Mesenchymal stem cell (in vitro differentiated cells and primary cell): ENCODE data around the gene SOHLH1.

Experiments used
- DNase-seq: peaks from one replicate; pipeline ENCODE4 v3.0.0-alpha.2; 2013
- H2AFZ ChIP-seq: one replicate; pipeline ENCODE4 v1.6.1; 2013; ENCODE audit warnings: low read depth, mild to moderate bottlenecking, control low read depth, inconsistent platforms, low read length, moderate library complexity
- H2AK5ac ChIP-seq: 2 replicates; pipeline ENCODE4 v1.6.1; 2013; ENCODE audit warnings: low read length, moderate library complexity, mild to moderate bottlenecking, inconsistent platforms; ENCODE audit not compliant: severe bottlenecking
- H2BK120ac ChIP-seq: one replicate; pipeline ENCODE4 v1.6.1; 2013; ENCODE audit warnings: low read depth, mild to moderate bottlenecking, inconsistent platforms, low read length, moderate library complexity
- H2BK12ac ChIP-seq, 2 experiments: one replicate each; pipeline ENCODE4 v1.6.1; 2013; ENCODE audit warnings: inconsistent platforms in 2 of 2, low read length in 2 of 2, mild to moderate bottlenecking in 2 of 2, moderate library complexity in 2 of 2, control low read depth in 1 of 2
- H2BK15ac ChIP-seq: one replicate; pipeline ENCODE4 v1.6.1; 2013; ENCODE audit warnings: mild to moderate bottlenecking, low read depth, inconsistent platforms; ENCODE audit not compliant: poor library complexity, severe bottlenecking
- H2BK5ac ChIP-seq: 2 replicates; pipeline ENCODE4 v1.6.1; 2013; ENCODE audit warnings: low read depth, mild to moderate bottlenecking, low read length, control low read depth, inconsistent platforms; ENCODE audit not compliant: poor library complexity, severe bottlenecking
- H3K14ac ChIP-seq, 2 experiments: one replicate each; pipeline ENCODE4 v1.6.1; 2013; ENCODE audit warnings: inconsistent platforms in 2 of 2, low read length in 2 of 2, control low read depth in 1 of 2, mild to moderate bottlenecking in 1 of 2, moderate library complexity in 1 of 2
- H3K18ac ChIP-seq, 2 experiments: one replicate each; pipeline ENCODE4 v1.6.1; 2013; ENCODE audit warnings: inconsistent platforms in 2 of 2, low read length in 2 of 2, control low read depth in 1 of 2, low read depth in 1 of 2, mild to moderate bottlenecking in 1 of 2
- H3K23ac ChIP-seq, 2 experiments: one replicate each; pipeline ENCODE4 v1.6.1; 2013; ENCODE audit warnings: inconsistent platforms in 2 of 2, low read length in 2 of 2, mild to moderate bottlenecking in 2 of 2, moderate library complexity in 2 of 2, control low read depth in 1 of 2
- H3K27ac ChIP-seq: 2 replicates; pipeline ENCODE4 v1.5.1; 2013; ENCODE audit warnings: mild to moderate bottlenecking, moderate library complexity, low read length, control low read depth, inconsistent platforms; ENCODE audit not compliant: poor library complexity, severe bottlenecking
- H3K27me3 ChIP-seq, 2 experiments: 2 replicates each; pipeline versions ENCODE4 v1.6.1 to v1.7.0; 2013; ENCODE audit warnings: low read length in 2 of 2, mild to moderate bottlenecking in 2 of 2, moderate library complexity in 2 of 2, control low read depth in 1 of 2, inconsistent platforms in 1 of 2; ENCODE audit not compliant: control insufficient read depth in 1 of 2, insufficient read depth in 1 of 2
- H3K36me3 ChIP-seq, 2 experiments: 2 replicates each; pipeline versions ENCODE4 v1.6.1 to v1.7.0; 2013; ENCODE audit warnings: low read length in 2 of 2, control low read depth in 1 of 2, inconsistent platforms in 1 of 2, low read depth in 1 of 2, mild to moderate bottlenecking in 1 of 2; ENCODE audit not compliant: insufficient read depth in 2 of 2, control insufficient read depth in 1 of 2
- H3K4ac ChIP-seq, 2 experiments: one replicate each; pipeline ENCODE4 v1.6.1; 2013; ENCODE audit warnings: inconsistent platforms in 2 of 2, low read length in 2 of 2, mild to moderate bottlenecking in 2 of 2, moderate library complexity in 2 of 2, control low read depth in 1 of 2, low read depth in 1 of 2
- H3K4me1 ChIP-seq: 2 replicates; pipeline ENCODE4 v1.6.1; 2013; ENCODE audit warnings: low read depth, low read length, control low read depth; ENCODE audit not compliant: control insufficient read depth, insufficient read depth
- H3K4me2 ChIP-seq: 2 replicates; pipeline ENCODE4 v1.6.1; 2013; ENCODE audit warnings: low read length, mild to moderate bottlenecking, inconsistent platforms; ENCODE audit not compliant: poor library complexity, severe bottlenecking
- H3K4me3 ChIP-seq, 2 experiments: 2 replicates each; pipeline versions ENCODE4 v1.5.1 to v1.7.0; 2013; ENCODE audit warnings: low read length in 2 of 2, mild to moderate bottlenecking in 2 of 2, control low read depth in 1 of 2, low read depth in 1 of 2; ENCODE audit not compliant: insufficient read depth in 1 of 2
- H3K79me1 ChIP-seq: replicated peaks from 2 replicates; pipeline ENCODE4 v1.6.1; 2013; ENCODE audit warnings: mild to moderate bottlenecking, control low read depth, low read length, inconsistent platforms; ENCODE audit not compliant: poor library complexity, severe bottlenecking
- H3K9ac ChIP-seq: 2 replicates; pipeline ENCODE4 v1.7.0; 2013; ENCODE audit warnings: mild to moderate bottlenecking, low read length, moderate library complexity
- H3K9me3 ChIP-seq: 2 replicates; pipeline ENCODE4 v1.7.0; 2013; ENCODE audit warnings: mild to moderate bottlenecking, low read length; ENCODE audit not compliant: control insufficient read depth
- H4K8ac ChIP-seq: one replicate; pipeline ENCODE4 v1.6.1; 2013; ENCODE audit warnings: inconsistent platforms, mild to moderate bottlenecking, low read length, moderate library complexity
- H4K91ac ChIP-seq: one replicate; pipeline ENCODE4 v1.6.1; 2013; ENCODE audit warnings: mild to moderate bottlenecking, low read length, inconsistent platforms
- WGBS: methylation state at CpG from one replicate; pipeline ENCODE4 v1.1.7; 2013; ENCODE audit warnings: mixed read lengths; 5-methylcytosine and 5-hydroxymethylcytosine counted together

SOHLH1 gene

GRCh38 chr9:135737840-135738521 is 38.7 kb upstream of the SOHLH1 start:
- H2AK5ac ChIP-seq, result no peak overlapping the region
- no peak overlapping the region for H3K27ac ChIP-seq
- H2AFZ ChIP-seq, result no peak overlapping the region
- no peak overlapping the region for H3K23ac ChIP-seq
- H3K18ac ChIP-seq, result no peak overlapping the region
- H3K9me3 ChIP-seq, result no peaks in the 10 kb centered on the region
- no peak overlapping the region for H2BK120ac ChIP-seq
- H3K9ac ChIP-seq, result no peak overlapping the region
- H3K27me3 ChIP-seq, result peaks cover 34 to 55% of the 10 kb centered on the region in 2 experiments
- H2BK5ac ChIP-seq, result no peak overlapping the region
- H4K91ac ChIP-seq, result no peak overlapping the region
- H2BK15ac ChIP-seq, result no peak overlapping the region
- no peak overlapping the region for H3K4me2 ChIP-seq
- DNase-seq, result no peak
- H3K79me1 ChIP-seq, result no peaks in the 10 kb centered on the region
- no peak overlapping the region for H3K4me3 ChIP-seq
- 83% methylated on average over 15 of the region's 16 CpGs for WGBS
- H3K4me1 ChIP-seq, result no peaks in the 10 kb centered on the region
- no peak overlapping the region for H2BK12ac ChIP-seq
- no peak overlapping the region for H3K4ac ChIP-seq
- H3K36me3 ChIP-seq, result no peaks in the 10 kb centered on the region
- H3K14ac ChIP-seq, result no peak overlapping the region
- H4K8ac ChIP-seq, result no peak overlapping the region

DNA sequence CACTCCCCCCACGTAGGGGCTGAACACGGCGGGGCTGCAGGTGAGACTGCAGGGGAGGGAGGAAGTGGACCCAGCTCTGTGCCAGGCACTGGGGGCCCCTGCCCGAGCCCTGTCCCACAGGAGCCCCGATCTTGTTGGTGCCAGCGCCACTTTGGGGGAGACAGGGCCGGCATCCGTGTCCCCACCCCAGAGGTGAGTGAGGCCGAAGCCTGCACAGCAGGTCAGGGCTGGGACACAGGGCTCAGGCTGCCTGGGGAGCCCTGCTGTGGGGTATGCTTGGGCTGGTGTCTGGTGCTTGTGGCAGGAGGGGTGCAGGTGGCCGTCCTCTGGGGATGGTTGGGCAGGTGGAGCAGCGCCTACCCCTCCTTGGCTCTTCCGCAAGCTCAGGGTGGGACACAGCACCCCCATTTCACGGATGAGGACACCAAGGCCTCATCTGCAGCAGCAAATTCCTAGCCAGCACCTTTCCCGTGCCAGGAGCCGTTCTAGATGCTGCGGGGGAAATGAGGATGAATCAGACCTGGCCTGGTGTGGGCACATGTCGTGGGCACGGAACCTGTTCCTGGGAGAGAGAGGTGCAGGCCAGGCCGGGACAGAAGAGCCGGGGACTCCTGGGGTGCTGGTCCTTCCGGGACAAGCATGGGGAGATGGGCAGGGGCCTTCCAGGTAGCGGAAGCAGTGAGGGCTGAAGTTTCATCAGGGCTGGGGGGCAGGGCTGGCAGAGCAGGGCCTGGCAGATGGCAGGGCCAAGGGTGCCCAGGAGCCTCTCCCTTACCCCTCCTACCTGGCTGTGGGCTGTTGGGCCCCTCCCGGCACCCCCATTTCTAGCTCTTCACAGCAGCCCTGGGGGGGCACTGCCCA is 37.9 kb upstream of the SOHLH1 start:
- Histone ChIP-seq H3K23ac (no peak overlapping the region), H3K9ac (no peak overlapping the region), H4K8ac (no peak overlapping the region), H3K4ac (no peak overlapping the region), H3K4me1 (no peaks in the 10 kb centered on the region), H2BK12ac (no peak overlapping the region), H2AK5ac (no peak overlapping the region), H2BK120ac (no peak overlapping the region), H3K79me1 (no peaks in the 10 kb centered on the region), H3K18ac (no peak overlapping the region), H4K91ac (no peak overlapping the region), H3K4me3 (no peak overlapping the region), H3K4me2 (no peak overlapping the region), H3K27me3 (peaks cover 34 to 51% of the 10 kb centered on the region in 2 experiments), H2BK15ac (no peak overlapping the region), H3K27ac (no peak overlapping the region), H3K9me3 (no peaks in the 10 kb centered on the region), H3K14ac (no peak overlapping the region), H2AFZ (no peak overlapping the region), H2BK5ac (no peak overlapping the region), H3K36me3 (no peaks in the 10 kb centered on the region)
- DNase-seq, result no peak
- whole genome bisulfite sequencing, result 80% methylated on average over 22 of the region's 23 CpGs

- Histone ChIP-seq H3K14ac (no peak overlapping the region), H3K4ac (no peak overlapping the region)
- 26% methylated on average over 30 of the region's 78 CpGs for WGBS
Observed at GRCh38 chr9:135736272-135736978, 37.1 kb upstream of the SOHLH1 start.

More at GRCh38 chr9:135736272-135736978, 37.1 kb upstream of the SOHLH1 start:
- no peaks in the 10 kb centered on the region for H3K36me3 ChIP-seq
- H3K4me1 ChIP-seq, result no peaks in the 10 kb centered on the region
- peaks cover 34 to 51% of the 10 kb centered on the region in 2 experiments for H3K27me3 ChIP-seq
- no peak overlapping the region for H3K18ac ChIP-seq
- DNase-seq, result no peak
- no peak overlapping the region for H2BK12ac ChIP-seq
- no peak overlapping the region for H3K23ac ChIP-seq
- no peak overlapping the region for H2BK5ac ChIP-seq
- H4K8ac ChIP-seq, result no peak overlapping the region
- H2AK5ac ChIP-seq, result no peak overlapping the region
- H3K9ac ChIP-seq, result no peak overlapping the region
- no peak overlapping the region for H3K4me2 ChIP-seq
- H3K79me1 ChIP-seq, result no peaks in the 10 kb centered on the region
- H3K4me3 ChIP-seq, result peak overlapping the region in 1 of 2 experiments; percentile 20
- no peak overlapping the region for H2BK15ac ChIP-seq
- no peak overlapping the region for H3K27ac ChIP-seq
- H3K9me3 ChIP-seq, result peaks cover 3% of the 10 kb centered on the region
- no peak overlapping the region for H2AFZ ChIP-seq
- H4K91ac ChIP-seq, result no peak overlapping the region
- no peak overlapping the region for H2BK120ac ChIP-seq
